WTC11 (cell line): ENCODE data around the gene MLLT1. TPM values are rescaled to one million over a fixed set of nuclear protein-coding genes. Genes with fewer than 3 reads are reported as not detected.

Experiments
- ATAC-seq: fragments of 200-7000 bp; cut with Tn5 transposase; 2 replicates; pipeline ENCODE4 v1.10.0; 2021; ENCODE audit warnings: mild to moderate bottlenecking, moderate library complexity
- CTCF ChIA-PET: fragments of 300-600 bp; sonication (Branson Sonifier 250); formaldehyde crosslinking; loops from one replicate; lab custom pipeline; 2021; ENCODE audit warnings: antibody characterized with exemption; lab: Charles Lee
- POLR2A ChIA-PET: fragments of 350-600 bp; sonication (Branson Sonifier 250); formaldehyde crosslinking; loops from one replicate; lab custom pipeline; 2021; ENCODE audit warnings: antibody characterized with exemption; lab: Charles Lee
- DNase-seq: peaks from one replicate; pipeline ENCODE4 v3.0.0; 2021; ENCODE audit warnings: low spot score
- H3K27ac Mint-ChIP-seq: 2 replicates; pipeline ENCODE4 v1.8.0; 2021; ENCODE audit warnings: mixed read lengths
- H3K27me3 Mint-ChIP-seq: 2 replicates; pipeline ENCODE4 v1.8.0; 2021; ENCODE audit warnings: low read depth, mild to moderate bottlenecking, moderate library complexity, mixed read lengths
- H3K36me3 Mint-ChIP-seq: 2 replicates; pipeline ENCODE4 v1.8.0; 2021; ENCODE audit warnings: mixed read lengths
- H3K4me1 Mint-ChIP-seq: 2 replicates; pipeline ENCODE4 v1.8.0; 2022; ENCODE audit warnings: mixed read lengths
- H3K4me3 Mint-ChIP-seq: 2 replicates; pipeline ENCODE4 v1.8.0; 2021; ENCODE audit warnings: mild to moderate bottlenecking, moderate library complexity, mixed read lengths
- H3K9me3 Mint-ChIP-seq: 2 replicates; pipeline ENCODE4 v1.8.0; 2021; ENCODE audit warnings: mixed read lengths
- CREB1 ChIP-seq: sonication (generic); formaldehyde crosslinking; IDR thresholded peaks from 2 replicates; pipeline ENCODE4 v1.8.0; 2023; ENCODE audit warnings: mild to moderate bottlenecking, missing genetic modification reagents
- JAZF1 ChIP-seq: fragments of 250-450 bp; sonication (Bioruptor Pico); IDR thresholded peaks from 2 replicates; pipeline ENCODE4 v1.9.0; 2021; ENCODE audit warnings: moderate library complexity, mild to moderate bottlenecking, inconsistent platforms
- NFYB ChIP-seq: sonication (generic); formaldehyde crosslinking; conservative IDR thresholded peaks from 2 replicates; pipeline ENCODE4 v1.8.0; 2022; ENCODE audit warnings: low read depth, missing genetic modification reagents
- NR3C1 ChIP-seq: sonication (generic); formaldehyde crosslinking; conservative IDR thresholded peaks from 2 replicates; pipeline ENCODE4 v1.8.1; 2023; ENCODE audit warnings: low read depth, mild to moderate bottlenecking, missing genetic modification reagents
- PRRX2 ChIP-seq: fragments of 250-450 bp; sonication (Bioruptor Pico); IDR thresholded peaks from 2 replicates; pipeline ENCODE4 v1.8.0; 2021; ENCODE audit warnings: mild to moderate bottlenecking
- TP53 ChIP-seq: sonication (generic); formaldehyde crosslinking; IDR thresholded peaks from 2 replicates; pipeline ENCODE4 v1.8.1; 2023; ENCODE audit warnings: mild to moderate bottlenecking, missing genetic modification reagents
- ZBTB21 ChIP-seq: sonication (generic); formaldehyde crosslinking; IDR thresholded peaks from 2 replicates; pipeline ENCODE4 v1.8.1; 2023; ENCODE audit warnings: mild to moderate bottlenecking, missing genetic modification reagents, borderline replicate concordance
- ZNF232 ChIP-seq: sonication (generic); formaldehyde crosslinking; IDR thresholded peaks from 2 replicates; pipeline ENCODE4 v1.8.0; 2022; ENCODE audit warnings: mild to moderate bottlenecking, missing genetic modification reagents
- ZNF423 ChIP-seq: fragments of 250-450 bp; sonication (Bioruptor Pico); IDR thresholded peaks from 2 replicates; pipeline ENCODE4 v2.1.2; 2022; ENCODE audit warnings: mild to moderate bottlenecking, moderate library complexity
- total RNA-seq: library from RNA; stranded (reverse); gene quantifications from 3 replicates; pipeline ENCODE4 v1.2.3, GENCODE V29; 2021
- TF ChIP-seq, protein P1 (sequence below): sonication (generic); formaldehyde crosslinking; IDR thresholded peaks from 2 replicates; pipeline ENCODE4 v1.8.0; 2022; ENCODE audit warnings: missing genetic modification reagents
- TF ChIP-seq, protein P2 (sequence below): sonication (generic); formaldehyde crosslinking; IDR thresholded peaks from 2 replicates; pipeline ENCODE4 v1.8.1; 2022; ENCODE audit warnings: missing genetic modification reagents, borderline replicate concordance
- TF ChIP-seq, protein P3 (sequence below): sonication (generic); formaldehyde crosslinking; IDR thresholded peaks from 2 replicates; pipeline ENCODE4 v1.8.1; 2023; ENCODE audit warnings: mild to moderate bottlenecking, missing genetic modification reagents, moderate library complexity
- TF ChIP-seq, protein P4 (sequence below): sonication (generic); formaldehyde crosslinking; IDR thresholded peaks from 2 replicates; pipeline ENCODE4 v1.8.0; 2023; ENCODE audit warnings: mild to moderate bottlenecking, missing genetic modification reagents
- TF ChIP-seq, protein P5 (sequence below): sonication (generic); formaldehyde crosslinking; conservative IDR thresholded peaks from 2 replicates; pipeline ENCODE4 v1.8.1; 2023; ENCODE audit warnings: mild to moderate bottlenecking, low read depth, missing genetic modification reagents, moderate library complexity
- TF ChIP-seq, protein P6 (sequence below): fragments of 250-450 bp; sonication (Bioruptor Pico); IDR thresholded peaks from 2 replicates; pipeline ENCODE4 v1.9.0; 2021; ENCODE audit warnings: moderate library complexity, mild to moderate bottlenecking, inconsistent platforms, borderline replicate concordance
- TF ChIP-seq, protein P7 (sequence below): sonication (generic); formaldehyde crosslinking; IDR thresholded peaks from 2 replicates; pipeline ENCODE4 v1.8.1; 2023; ENCODE audit warnings: mild to moderate bottlenecking, missing genetic modification reagents

MLLT1 gene
- total RNA-seq, 1 experiment from 2014 or later, result 58.2 TPM

DNA sequence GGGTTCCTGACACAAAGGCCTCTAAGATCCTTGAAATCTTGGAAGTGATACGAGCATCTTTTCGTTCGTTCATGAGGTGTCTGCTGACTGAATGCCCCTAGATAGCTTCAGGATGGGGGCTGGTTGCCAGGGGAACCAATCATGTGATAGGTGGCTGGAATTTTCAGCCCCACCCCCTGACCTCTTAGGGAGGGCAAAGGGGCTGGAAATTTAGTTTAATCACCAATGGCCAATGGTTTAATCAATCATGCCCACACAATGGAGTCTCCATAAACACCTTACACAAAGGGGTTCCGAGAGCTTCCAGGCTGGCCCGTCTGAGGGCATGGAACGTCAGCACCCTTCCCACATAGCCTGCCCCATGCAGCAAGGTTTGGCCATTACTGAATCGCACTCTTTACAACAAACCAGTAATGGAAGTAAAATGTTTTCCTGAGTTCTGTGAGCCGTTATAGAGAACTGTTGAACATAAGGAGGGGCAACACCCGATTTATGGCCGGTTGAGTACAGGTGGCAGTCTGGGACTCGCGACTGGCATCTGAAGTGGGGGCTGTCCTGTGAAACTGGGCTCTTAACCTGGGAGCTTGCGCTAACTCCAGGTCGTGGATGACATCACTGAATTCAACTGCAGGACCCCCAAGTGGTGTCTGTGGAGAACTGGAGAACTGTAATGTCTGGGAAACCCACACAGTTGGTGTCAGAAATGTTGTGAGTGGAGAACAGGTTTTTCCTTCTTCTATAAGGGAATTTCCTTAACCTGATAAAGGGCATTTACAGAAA is 25.6 kb downstream of the MLLT1 start:
- Mint-ChIP-seq H3K9me3 (peaks cover 5% of the 10 kb centered on the region; the same call in 1 of the 2 replicates), H3K36me3 (peaks cover 29% of the 10 kb centered on the region), H3K4me3 (no peak overlapping the region), H3K27ac (peak overlapping the region; percentile 54), H3K27me3 (no peaks in the 10 kb centered on the region), H3K4me1 (peaks cover 3% of the 10 kb centered on the region)
- ChIA-PET POLR2A (no interaction called here), CTCF (interaction anchor here (1.0 to 1.7 kb wide), 3 partner anchors 11 to 35 kb away, joined by 3 to 4 read pairs (median 4); no protein-coding TSS in a partner anchor)
- ATAC-seq, result no peak
- TF ChIP-seq PRRX2 (CRISPR knock-in tag) (no peak), NR3C1 (CRISPR knock-in tag) (no peak), CREB1 (CRISPR knock-in tag) (no peak), ZNF232 (CRISPR knock-in tag) (no peak), ZBTB21 (CRISPR knock-in tag) (no peak), ZNF423 (CRISPR knock-in tag) (no peak), TP53 (CRISPR knock-in tag) (no peak), JAZF1 (CRISPR knock-in tag) (no peak), NFYB (CRISPR knock-in tag) (no peak)
- TF ChIP-seq, protein P1, sequence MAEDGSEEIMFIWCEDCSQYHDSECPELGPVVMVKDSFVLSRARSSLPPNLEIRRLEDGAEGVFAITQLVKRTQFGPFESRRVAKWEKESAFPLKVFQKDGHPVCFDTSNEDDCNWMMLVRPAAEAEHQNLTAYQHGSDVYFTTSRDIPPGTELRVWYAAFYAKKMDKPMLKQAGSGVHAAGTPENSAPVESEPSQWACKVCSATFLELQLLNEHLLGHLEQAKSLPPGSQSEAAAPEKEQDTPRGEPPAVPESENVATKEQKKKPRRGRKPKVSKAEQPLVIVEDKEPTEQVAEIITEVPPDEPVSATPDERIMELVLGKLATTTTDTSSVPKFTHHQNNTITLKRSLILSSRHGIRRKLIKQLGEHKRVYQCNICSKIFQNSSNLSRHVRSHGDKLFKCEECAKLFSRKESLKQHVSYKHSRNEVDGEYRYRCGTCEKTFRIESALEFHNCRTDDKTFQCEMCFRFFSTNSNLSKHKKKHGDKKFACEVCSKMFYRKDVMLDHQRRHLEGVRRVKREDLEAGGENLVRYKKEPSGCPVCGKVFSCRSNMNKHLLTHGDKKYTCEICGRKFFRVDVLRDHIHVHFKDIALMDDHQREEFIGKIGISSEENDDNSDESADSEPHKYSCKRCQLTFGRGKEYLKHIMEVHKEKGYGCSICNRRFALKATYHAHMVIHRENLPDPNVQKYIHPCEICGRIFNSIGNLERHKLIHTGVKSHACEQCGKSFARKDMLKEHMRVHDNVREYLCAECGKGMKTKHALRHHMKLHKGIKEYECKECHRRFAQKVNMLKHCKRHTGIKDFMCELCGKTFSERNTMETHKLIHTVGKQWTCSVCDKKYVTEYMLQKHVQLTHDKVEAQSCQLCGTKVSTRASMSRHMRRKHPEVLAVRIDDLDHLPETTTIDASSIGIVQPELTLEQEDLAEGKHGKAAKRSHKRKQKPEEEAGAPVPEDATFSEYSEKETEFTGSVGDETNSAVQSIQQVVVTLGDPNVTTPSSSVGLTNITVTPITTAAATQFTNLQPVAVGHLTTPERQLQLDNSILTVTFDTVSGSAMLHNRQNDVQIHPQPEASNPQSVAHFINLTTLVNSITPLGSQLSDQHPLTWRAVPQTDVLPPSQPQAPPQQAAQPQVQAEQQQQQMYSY (CRISPR knock-in tag), result no peak
- TF ChIP-seq, protein P2, sequence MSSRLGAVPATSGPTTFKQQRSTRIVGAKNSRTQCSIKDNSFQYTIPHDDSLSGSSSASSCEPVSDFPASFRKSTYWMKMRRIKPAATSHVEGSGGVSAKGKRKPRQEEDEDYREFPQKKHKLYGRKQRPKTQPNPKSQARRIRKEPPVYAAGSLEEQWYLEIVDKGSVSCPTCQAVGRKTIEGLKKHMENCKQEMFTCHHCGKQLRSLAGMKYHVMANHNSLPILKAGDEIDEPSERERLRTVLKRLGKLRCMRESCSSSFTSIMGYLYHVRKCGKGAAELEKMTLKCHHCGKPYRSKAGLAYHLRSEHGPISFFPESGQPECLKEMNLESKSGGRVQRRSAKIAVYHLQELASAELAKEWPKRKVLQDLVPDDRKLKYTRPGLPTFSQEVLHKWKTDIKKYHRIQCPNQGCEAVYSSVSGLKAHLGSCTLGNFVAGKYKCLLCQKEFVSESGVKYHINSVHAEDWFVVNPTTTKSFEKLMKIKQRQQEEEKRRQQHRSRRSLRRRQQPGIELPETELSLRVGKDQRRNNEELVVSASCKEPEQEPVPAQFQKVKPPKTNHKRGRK (CRISPR knock-in tag), result no peak
- TF ChIP-seq, protein P3, sequence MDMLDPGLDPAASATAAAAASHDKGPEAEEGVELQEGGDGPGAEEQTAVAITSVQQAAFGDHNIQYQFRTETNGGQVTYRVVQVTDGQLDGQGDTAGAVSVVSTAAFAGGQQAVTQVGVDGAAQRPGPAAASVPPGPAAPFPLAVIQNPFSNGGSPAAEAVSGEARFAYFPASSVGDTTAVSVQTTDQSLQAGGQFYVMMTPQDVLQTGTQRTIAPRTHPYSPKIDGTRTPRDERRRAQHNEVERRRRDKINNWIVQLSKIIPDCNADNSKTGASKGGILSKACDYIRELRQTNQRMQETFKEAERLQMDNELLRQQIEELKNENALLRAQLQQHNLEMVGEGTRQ (CRISPR knock-in tag), result no peak
- TF ChIP-seq, protein P4, sequence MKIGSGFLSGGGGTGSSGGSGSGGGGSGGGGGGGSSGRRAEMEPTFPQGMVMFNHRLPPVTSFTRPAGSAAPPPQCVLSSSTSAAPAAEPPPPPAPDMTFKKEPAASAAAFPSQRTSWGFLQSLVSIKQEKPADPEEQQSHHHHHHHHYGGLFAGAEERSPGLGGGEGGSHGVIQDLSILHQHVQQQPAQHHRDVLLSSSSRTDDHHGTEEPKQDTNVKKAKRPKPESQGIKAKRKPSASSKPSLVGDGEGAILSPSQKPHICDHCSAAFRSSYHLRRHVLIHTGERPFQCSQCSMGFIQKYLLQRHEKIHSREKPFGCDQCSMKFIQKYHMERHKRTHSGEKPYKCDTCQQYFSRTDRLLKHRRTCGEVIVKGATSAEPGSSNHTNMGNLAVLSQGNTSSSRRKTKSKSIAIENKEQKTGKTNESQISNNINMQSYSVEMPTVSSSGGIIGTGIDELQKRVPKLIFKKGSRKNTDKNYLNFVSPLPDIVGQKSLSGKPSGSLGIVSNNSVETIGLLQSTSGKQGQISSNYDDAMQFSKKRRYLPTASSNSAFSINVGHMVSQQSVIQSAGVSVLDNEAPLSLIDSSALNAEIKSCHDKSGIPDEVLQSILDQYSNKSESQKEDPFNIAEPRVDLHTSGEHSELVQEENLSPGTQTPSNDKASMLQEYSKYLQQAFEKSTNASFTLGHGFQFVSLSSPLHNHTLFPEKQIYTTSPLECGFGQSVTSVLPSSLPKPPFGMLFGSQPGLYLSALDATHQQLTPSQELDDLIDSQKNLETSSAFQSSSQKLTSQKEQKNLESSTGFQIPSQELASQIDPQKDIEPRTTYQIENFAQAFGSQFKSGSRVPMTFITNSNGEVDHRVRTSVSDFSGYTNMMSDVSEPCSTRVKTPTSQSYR (CRISPR knock-in tag), result no peak
- TF ChIP-seq, protein P5, sequence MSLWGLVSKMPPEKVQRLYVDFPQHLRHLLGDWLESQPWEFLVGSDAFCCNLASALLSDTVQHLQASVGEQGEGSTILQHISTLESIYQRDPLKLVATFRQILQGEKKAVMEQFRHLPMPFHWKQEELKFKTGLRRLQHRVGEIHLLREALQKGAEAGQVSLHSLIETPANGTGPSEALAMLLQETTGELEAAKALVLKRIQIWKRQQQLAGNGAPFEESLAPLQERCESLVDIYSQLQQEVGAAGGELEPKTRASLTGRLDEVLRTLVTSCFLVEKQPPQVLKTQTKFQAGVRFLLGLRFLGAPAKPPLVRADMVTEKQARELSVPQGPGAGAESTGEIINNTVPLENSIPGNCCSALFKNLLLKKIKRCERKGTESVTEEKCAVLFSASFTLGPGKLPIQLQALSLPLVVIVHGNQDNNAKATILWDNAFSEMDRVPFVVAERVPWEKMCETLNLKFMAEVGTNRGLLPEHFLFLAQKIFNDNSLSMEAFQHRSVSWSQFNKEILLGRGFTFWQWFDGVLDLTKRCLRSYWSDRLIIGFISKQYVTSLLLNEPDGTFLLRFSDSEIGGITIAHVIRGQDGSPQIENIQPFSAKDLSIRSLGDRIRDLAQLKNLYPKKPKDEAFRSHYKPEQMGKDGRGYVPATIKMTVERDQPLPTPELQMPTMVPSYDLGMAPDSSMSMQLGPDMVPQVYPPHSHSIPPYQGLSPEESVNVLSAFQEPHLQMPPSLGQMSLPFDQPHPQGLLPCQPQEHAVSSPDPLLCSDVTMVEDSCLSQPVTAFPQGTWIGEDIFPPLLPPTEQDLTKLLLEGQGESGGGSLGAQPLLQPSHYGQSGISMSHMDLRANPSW (CRISPR knock-in tag), result no peak
- TF ChIP-seq, protein P6, sequence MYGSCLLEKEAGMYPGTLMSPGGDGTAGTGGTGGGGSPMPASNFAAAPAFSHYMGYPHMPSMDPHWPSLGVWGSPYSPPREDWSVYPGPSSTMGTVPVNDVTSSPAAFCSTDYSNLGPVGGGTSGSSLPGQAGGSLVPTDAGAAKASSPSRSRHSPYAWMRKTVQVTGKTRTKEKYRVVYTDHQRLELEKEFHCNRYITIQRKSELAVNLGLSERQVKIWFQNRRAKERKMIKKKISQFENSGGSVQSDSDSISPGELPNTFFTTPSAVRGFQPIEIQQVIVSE (CRISPR knock-in tag), result no peak
- TF ChIP-seq, protein P7, sequence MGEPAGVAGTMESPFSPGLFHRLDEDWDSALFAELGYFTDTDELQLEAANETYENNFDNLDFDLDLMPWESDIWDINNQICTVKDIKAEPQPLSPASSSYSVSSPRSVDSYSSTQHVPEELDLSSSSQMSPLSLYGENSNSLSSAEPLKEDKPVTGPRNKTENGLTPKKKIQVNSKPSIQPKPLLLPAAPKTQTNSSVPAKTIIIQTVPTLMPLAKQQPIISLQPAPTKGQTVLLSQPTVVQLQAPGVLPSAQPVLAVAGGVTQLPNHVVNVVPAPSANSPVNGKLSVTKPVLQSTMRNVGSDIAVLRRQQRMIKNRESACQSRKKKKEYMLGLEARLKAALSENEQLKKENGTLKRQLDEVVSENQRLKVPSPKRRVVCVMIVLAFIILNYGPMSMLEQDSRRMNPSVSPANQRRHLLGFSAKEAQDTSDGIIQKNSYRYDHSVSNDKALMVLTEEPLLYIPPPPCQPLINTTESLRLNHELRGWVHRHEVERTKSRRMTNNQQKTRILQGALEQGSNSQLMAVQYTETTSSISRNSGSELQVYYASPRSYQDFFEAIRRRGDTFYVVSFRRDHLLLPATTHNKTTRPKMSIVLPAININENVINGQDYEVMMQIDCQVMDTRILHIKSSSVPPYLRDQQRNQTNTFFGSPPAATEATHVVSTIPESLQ (CRISPR knock-in tag), result no peak
- DNase-seq, result no peak
